ENCODE measurements around the gene BTBD7. TPM values are rescaled to one million over a fixed set of nuclear protein-coding genes. Genes with fewer than 3 reads are reported as not detected.

Gene BTBD7
- total and polyA plus RNA-seq, 2 experiments from 2014 or later: 24.4 to 32.8 TPM

- no peak for TF ChIP-seq CREB1 (CRISPR knock-in tag; IDR thresholded peaks at IDR 0.05; ENCODE audit: low read depth)
- TF ChIP-seq ZNF331 (CRISPR knock-in tag; IDR thresholded peaks at IDR 0.05; ENCODE audit: low read depth): no peak
- TF ChIP-seq CTCF (conservative IDR thresholded peaks at IDR 0.05; ENCODE audit: low read depth in 2 of 2): no peak
- TF ChIP-seq ZNF462 (CRISPR knock-in tag; IDR thresholded peaks at IDR 0.05): no peak
- TF ChIP-seq ZNF114 (CRISPR knock-in tag; IDR thresholded peaks at IDR 0.05): no peak
- no peak for TF ChIP-seq EZH2 (IDR thresholded peaks at IDR 0.05; ENCODE audit: low read depth, unreplicated experiment)
- no peak for TF ChIP-seq JUNB (IDR thresholded peaks at IDR 0.05; ENCODE audit: unreplicated experiment)
- no peak for TF ChIP-seq STAT1 (IDR thresholded peaks at IDR 0.05; ENCODE audit: unreplicated experiment)
- TF ChIP-seq EZH2phosphoT487 (IDR thresholded peaks at IDR 0.05; ENCODE audit: unreplicated experiment): no peak
- TF ChIP-seq POLR2AphosphoS5 (IDR thresholded peaks at IDR 0.05; ENCODE audit: low read depth): no peak
- no peak for TF ChIP-seq ETS1 (IDR thresholded peaks at IDR 0.05)
- peak overlapping the region; percentile 80 for H3K27ac ChIP-seq (ENCODE audit: low read depth)
- H3K27me3 ChIP-seq (ENCODE audit: insufficient read depth): no peaks in the 10 kb centered on the region
- H3K4me1 ChIP-seq (ENCODE audit: insufficient read depth): peaks cover 47% of the 10 kb centered on the region
- DNase-seq (ENCODE audit: low spot score) (peak; percentile 49), ATAC-seq (peak; percentile 56)
- H3K79me2 ChIP-seq (replicated peaks; ENCODE audit: insufficient read depth): peaks cover 95% of the 10 kb centered on the region
- H3K9me3 Mint-ChIP-seq: no peaks in the 10 kb centered on the region
- no peaks in the 10 kb centered on the region for H3K36me3 ChIP-seq (ENCODE audit: insufficient read depth)
- H3K27ac Mint-ChIP-seq: peak overlapping the region; percentile 85
- H3K9me2 ChIP-seq (ENCODE audit: insufficient read depth): no peaks in the 10 kb centered on the region
- peaks cover 6% of the 10 kb centered on the region for H4K20me1 ChIP-seq (replicated peaks; ENCODE audit: insufficient read depth)
- H3F3A ChIP-seq (replicated peaks; ENCODE audit: low read depth): no peaks in the 10 kb centered on the region
- H3K36me3 Mint-ChIP-seq (ENCODE audit: low read depth): no peaks in the 10 kb centered on the region
- H3K4me2 ChIP-seq: 0 out of 2 replicates have a peak overlapping the region, but pooled peaks have one; percentile 27
- peaks cover 9% of the 10 kb centered on the region for H3K27me3 Mint-ChIP-seq (ENCODE audit: insufficient read depth, low read depth, poor library complexity)
- H3K4me3 Mint-ChIP-seq: no peak overlapping the region
- H3K4me1 Mint-ChIP-seq: peaks cover 47% of the 10 kb centered on the region
- no peak overlapping the region for H2AFZ ChIP-seq
- no peak overlapping the region for H3K4me3 ChIP-seq
Observed at GRCh38 chr14:93301821-93302447, 30.9 kb downstream of the BTBD7 start.

Data from GM23338 (cell line).